ENCODE data around the gene KRTAP10-3. TPM values are rescaled to one million over a fixed set of nuclear protein-coding genes. Genes with fewer than 3 reads are reported as not detected.

The KRTAP10-3 gene
- total and polyA plus RNA-seq, 2 of the 13 experiments (the other 11 are each of a cell fraction or from before 2014, with no cell fraction given): not detected

DNA sequence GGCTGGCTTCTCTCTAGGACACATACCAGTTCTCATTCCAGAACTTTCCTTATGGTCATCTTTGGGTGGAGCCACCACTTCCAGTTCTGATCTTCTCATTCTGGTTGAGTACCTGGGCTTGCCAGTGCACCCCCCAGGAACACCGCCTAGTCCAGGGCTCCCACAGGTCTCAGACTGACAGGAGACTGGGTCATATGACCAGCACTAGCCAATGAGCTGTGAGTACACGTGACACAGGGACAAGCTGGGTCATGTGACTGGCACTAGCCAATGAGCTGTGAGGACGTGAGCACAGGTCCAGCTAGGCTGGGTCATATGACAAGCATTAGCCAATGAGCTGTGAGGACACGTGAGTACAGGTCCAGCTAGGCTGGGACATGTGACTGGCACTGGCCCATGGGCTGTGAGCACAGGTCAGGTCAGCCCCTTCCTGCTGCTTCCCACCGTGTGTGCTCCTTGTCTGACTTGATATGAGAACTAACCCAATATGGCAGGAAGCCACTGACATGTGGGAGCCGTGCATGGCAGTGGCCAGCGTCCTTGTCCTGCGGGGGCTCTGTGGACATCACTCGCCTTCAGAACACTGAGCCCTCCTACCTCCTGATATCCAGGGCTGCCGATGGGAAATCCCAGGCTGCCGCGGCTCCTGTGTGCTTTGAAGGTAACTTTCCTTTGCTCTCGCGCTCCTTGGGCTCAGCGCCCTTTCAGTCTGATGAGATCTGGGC, 41.3 kb downstream of the KRTAP10-3 start (continued):
- TF ChIP-seq, protein P1, sequence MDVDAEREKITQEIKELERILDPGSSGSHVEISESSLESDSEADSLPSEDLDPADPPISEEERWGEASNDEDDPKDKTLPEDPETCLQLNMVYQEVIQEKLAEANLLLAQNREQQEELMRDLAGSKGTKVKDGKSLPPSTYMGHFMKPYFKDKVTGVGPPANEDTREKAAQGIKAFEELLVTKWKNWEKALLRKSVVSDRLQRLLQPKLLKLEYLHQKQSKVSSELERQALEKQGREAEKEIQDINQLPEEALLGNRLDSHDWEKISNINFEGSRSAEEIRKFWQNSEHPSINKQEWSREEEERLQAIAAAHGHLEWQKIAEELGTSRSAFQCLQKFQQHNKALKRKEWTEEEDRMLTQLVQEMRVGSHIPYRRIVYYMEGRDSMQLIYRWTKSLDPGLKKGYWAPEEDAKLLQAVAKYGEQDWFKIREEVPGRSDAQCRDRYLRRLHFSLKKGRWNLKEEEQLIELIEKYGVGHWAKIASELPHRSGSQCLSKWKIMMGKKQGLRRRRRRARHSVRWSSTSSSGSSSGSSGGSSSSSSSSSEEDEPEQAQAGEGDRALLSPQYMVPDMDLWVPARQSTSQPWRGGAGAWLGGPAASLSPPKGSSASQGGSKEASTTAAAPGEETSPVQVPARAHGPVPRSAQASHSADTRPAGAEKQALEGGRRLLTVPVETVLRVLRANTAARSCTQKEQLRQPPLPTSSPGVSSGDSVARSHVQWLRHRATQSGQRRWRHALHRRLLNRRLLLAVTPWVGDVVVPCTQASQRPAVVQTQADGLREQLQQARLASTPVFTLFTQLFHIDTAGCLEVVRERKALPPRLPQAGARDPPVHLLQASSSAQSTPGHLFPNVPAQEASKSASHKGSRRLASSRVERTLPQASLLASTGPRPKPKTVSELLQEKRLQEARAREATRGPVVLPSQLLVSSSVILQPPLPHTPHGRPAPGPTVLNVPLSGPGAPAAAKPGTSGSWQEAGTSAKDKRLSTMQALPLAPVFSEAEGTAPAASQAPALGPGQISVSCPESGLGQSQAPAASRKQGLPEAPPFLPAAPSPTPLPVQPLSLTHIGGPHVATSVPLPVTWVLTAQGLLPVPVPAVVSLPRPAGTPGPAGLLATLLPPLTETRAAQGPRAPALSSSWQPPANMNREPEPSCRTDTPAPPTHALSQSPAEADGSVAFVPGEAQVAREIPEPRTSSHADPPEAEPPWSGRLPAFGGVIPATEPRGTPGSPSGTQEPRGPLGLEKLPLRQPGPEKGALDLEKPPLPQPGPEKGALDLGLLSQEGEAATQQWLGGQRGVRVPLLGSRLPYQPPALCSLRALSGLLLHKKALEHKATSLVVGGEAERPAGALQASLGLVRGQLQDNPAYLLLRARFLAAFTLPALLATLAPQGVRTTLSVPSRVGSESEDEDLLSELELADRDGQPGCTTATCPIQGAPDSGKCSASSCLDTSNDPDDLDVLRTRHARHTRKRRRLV (CRISPR knock-in tag; IDR thresholded peaks at IDR 0.05): no peak
- TF ChIP-seq ZNF781 (CRISPR knock-in tag; IDR thresholded peaks at IDR 0.05; ENCODE audit: borderline replicate concordance, not compliant biosample characterization) (no peak), GATA4 (IDR thresholded peaks at IDR 0.05; ENCODE audit: borderline replicate concordance, low read depth) (no peak), POLR2AphosphoS2 (IDR thresholded peaks at IDR 0.05; ENCODE audit: low read depth, low read length) (0 out of 2 replicates have a peak, but pooled peaks have one; percentile 38), FOXP1 (IDR thresholded peaks at IDR 0.05) (no peak), FOXP1 (CRISPR knock-in tag; IDR thresholded peaks at IDR 0.05) (no peak), RAD51 (IDR thresholded peaks at IDR 0.05; ENCODE audit: borderline replicate concordance) (peak; percentile 99), SMAD3 (CRISPR knock-in tag; IDR thresholded peaks at IDR 0.05) (no peak), EEA1 (CRISPR knock-in tag; IDR thresholded peaks at IDR 0.05; ENCODE audit: borderline replicate concordance) (no peak), NBN (conservative IDR thresholded peaks at IDR 0.05) (no peak), ZNF180 (CRISPR knock-in tag; IDR thresholded peaks at IDR 0.05; ENCODE audit: borderline replicate concordance, low read depth) (no peak), ZEB1 (IDR thresholded peaks at IDR 0.05; ENCODE audit: insufficient replicate concordance, low read depth) (no peak), SETDB1 (CRISPR knock-in tag; IDR thresholded peaks at IDR 0.05; ENCODE audit: borderline replicate concordance) (no peak), ZNF496 (CRISPR knock-in tag; IDR thresholded peaks at IDR 0.05; ENCODE audit: insufficient replicate concordance) (no peak), ZNF354B (CRISPR knock-in tag; IDR thresholded peaks at IDR 0.05) (no peak), ZNF572 (CRISPR knock-in tag; IDR thresholded peaks at IDR 0.05) (no peak), ZNF816 (CRISPR knock-in tag; IDR thresholded peaks at IDR 0.05; ENCODE audit: borderline replicate concordance) (no peak), TEAD2 (CRISPR knock-in tag; IDR thresholded peaks at IDR 0.05) (no peak)
- TF ChIP-seq, protein P2, sequence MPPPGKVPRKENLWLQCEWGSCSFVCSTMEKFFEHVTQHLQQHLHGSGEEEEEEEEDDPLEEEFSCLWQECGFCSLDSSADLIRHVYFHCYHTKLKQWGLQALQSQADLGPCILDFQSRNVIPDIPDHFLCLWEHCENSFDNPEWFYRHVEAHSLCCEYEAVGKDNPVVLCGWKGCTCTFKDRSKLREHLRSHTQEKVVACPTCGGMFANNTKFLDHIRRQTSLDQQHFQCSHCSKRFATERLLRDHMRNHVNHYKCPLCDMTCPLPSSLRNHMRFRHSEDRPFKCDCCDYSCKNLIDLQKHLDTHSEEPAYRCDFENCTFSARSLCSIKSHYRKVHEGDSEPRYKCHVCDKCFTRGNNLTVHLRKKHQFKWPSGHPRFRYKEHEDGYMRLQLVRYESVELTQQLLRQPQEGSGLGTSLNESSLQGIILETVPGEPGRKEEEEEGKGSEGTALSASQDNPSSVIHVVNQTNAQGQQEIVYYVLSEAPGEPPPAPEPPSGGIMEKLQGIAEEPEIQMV (CRISPR knock-in tag; IDR thresholded peaks at IDR 0.05; ENCODE audit: low read depth): 0 out of 2 replicates have a peak, but pooled peaks have one; percentile 64
- TF ChIP-seq, protein P3, sequence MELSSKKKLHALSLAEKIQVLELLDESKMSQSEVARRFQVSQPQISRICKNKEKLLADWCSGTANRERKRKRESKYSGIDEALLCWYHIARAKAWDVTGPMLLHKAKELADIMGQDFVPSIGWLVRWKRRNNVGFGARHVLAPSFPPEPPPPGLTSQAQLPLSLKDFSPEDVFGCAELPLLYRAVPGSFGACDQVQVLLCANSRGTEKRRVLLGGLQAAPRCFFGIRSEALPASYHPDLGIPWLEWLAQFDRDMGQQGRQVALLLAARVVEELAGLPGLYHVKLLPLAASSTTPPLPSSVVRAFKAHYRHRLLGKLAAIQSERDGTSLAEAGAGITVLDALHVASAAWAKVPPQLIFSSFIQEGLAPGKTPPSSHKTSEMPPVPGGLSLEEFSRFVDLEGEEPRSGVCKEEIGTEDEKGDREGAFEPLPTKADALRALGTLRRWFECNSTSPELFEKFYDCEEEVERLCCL (CRISPR knock-in tag; IDR thresholded peaks at IDR 0.05; ENCODE audit: borderline replicate concordance): no peak
- TF ChIP-seq, protein P4, sequence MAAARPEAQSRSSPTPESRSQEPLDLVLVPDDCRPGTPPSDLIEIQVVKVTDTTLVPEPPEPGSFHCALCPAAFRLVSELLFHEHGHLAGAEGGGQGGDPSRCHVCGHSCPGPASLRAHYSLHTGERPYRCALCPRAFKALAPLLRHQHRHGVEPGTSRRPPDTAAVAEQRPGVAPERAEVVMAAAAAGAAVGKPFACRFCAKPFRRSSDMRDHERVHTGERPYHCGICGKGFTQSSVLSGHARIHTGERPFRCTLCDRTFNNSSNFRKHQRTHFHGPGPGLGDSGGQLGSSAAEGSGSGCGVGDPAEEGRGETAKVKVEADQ (CRISPR knock-in tag; IDR thresholded peaks at IDR 0.05; ENCODE audit: borderline replicate concordance): no peak
